SH-SY5Y (cell line): ENCODE results near the gene TMEM117.

ENCODE experiments used
- GATA2 ChIP-seq: IDR thresholded peaks from 2 replicates; pipeline ENCODE4 v1.6.1; 2011; ENCODE audit warnings: mild to moderate bottlenecking, low read depth, low read length
- GATA3 ChIP-seq: IDR thresholded peaks from 2 replicates; pipeline ENCODE4 v1.6.1; 2011; ENCODE audit warnings: low read depth, mild to moderate bottlenecking, low read length, moderate library complexity

Gene TMEM117

DNA sequence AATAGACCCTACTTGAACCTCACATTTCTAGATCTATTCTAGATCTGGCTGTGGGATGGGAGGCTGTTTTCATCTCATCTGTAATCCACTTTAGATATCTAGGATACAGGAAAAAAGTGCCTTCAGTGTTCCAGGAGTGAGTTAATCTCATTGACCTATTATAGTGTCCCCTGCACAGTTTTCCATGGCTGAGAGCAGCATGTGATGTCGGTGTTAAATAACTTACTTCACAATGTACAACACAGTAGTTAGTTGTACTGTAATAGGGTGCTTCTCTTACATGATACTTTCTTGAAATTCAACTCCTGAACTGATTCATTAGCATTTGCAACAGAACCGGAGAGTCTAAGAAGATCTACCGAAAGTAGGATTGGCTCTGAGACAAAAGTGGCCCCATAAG lies 62.6 kb downstream of the TMEM117 start:
- no peak for TF ChIP-seq GATA2
- TF ChIP-seq GATA3: no peak

DNA sequence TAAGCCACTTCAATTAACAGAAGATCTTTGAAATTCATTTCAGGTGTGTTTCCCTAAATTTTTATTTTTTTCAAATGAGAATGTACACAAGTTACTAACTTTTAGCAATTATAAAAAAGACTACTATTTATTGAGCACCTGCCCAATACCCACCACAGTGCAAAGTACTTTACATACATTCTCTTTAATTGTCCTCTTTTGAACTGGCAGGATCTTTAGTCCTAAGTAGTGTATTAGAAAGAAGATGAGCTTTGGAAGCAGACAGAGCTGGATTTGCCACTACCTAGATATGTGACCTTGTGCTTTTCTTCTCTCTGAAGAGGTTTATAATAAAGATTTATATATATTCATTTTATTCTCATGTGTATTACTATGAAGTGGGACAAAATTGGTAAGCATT lies 63.7 kb downstream of the TMEM117 start:
- no peak for TF ChIP-seq GATA3
- TF ChIP-seq GATA2: no peak

DNA sequence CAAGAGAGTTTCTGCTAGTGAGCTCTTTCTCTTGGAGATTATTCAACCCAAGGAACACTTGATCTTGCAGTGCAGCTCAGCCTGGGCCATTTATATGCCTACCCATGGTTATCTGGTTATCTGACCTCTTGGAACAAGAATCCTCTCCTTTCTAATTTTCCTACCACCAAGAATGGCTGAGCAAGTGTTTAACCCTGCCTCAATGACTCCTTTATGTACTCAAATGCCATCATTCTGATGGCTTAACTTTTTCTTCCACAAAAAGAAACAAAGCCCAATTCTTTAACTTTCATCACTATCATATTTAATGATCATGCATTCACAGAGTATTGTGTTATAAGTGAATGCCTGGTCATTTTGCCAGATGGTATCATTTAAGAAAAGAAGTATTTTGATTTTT lies 67.8 kb downstream of the TMEM117 start:
- no peak for TF ChIP-seq GATA2
- no peak for TF ChIP-seq GATA3

DNA sequence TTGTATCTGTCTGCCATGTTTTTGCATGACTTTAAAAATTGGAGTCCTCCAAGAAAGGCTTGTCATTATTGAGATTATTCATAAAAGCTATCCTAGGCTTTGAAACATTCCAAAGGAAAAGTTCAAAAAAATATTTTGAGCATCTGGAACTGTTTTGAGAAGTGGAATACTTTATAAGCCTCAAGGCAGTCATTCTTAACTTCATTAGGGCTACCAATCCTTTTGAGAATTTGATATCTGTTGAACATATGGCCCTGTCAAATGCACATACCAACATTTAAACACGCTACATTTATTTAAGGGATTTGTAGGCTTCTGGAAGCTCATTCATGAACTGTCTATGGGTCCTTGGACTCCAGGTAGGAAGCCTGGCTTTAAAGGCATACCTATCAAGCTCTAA lies 77.0 kb downstream of the TMEM117 start:
- TF ChIP-seq GATA2: no peak
- TF ChIP-seq GATA3: no peak

DNA sequence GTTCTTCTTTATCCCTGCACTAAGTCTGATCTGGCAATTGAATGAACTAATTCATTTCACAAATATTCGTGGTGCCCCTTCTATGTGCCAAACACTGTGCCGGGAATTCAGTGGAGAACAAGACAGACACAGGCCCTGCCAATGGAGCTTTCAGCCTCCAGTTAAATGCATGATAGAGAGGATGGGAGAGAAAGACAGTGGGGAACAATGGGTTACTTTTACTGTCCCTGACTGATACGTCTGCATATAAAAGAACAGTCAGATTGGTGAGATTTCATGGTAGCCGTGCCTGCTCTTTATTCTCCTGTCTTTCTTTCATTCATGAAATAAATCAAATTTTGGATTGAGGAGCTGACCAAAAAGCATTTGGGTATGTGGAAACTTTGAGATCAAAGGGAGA lies 78.5 kb downstream of the TMEM117 start:
- no peak for TF ChIP-seq GATA3
- no peak for TF ChIP-seq GATA2

DNA sequence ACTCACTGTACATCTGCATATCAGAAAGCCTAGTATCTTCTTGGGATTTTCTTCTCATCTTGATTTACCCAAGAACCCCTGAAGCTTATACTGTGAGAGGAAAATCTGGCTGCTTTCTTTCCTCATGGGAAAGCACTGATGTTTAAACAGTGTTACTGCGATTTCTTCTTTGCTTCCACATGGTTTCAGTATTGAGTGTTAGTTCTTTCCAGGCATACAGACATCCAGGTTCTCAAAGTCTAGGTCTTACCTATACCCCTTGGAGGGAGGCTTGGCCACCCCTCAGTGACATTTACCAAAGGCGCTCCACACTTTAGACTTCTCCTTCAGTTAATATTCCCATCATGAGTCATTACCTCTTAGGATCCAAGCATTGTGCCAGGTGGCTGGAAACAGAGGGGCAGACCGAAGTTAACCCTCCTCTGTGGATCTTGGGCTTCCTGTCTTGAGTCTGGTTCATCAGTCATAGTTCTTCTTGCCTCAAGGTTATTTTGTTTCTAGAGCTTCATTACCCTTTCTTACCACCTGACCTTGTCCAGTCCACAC lies 79.1 kb downstream of the TMEM117 start:
- TF ChIP-seq GATA2: no peak
- no peak for TF ChIP-seq GATA3

DNA sequence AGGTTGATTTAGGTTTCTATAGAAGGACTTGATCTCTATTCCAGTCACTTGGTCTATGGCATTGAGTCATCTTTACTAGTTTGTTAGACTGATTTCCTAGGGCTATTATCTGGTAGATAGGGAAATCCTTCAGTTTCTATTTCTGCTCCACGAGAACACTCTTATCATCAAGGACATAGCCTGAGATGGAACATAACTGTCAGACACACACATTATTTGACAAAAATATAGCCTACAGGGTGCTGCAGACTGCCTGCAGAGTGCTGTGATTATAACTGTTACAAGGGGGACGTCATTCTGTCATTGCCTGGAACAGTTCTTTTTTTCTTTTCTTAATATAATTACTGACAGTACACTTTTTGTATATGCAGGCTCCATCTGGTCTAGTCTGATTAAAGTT lies 82.0 kb downstream of the TMEM117 start:
- TF ChIP-seq GATA3 (no peak), GATA2 (no peak)

DNA sequence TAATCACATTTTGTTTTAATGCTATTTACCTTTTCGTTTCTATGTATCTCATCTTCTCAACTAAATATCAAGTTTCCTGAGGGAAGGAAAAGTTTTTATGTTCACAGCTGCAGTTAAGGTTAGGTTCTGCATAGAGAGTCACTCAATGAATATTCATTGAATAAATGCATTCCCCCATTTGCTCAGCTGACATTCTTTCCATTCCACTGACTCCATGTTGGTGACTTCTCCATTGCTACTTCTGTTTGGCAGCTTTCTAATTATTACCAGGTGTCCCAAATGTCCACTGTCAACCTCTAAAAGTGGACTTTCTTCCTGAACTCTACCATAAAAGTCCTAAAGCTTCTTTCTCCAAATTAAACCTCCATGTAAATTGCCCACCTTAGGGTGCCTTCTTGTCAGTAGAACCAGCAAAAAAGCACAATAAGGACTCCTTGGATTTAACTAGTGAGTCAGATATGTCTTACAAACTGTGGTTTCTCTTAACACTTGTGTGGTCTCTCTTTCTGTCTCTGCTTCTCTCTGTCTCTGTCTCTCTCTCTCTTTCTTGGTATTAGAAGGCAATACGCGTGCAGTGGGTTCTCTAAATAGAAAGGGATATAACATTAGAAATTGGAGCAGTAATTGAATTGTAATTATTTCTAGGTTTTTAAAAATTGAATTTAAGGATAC lies 85.9 kb downstream of the TMEM117 start:
- TF ChIP-seq GATA3 (no peak), GATA2 (no peak)

DNA sequence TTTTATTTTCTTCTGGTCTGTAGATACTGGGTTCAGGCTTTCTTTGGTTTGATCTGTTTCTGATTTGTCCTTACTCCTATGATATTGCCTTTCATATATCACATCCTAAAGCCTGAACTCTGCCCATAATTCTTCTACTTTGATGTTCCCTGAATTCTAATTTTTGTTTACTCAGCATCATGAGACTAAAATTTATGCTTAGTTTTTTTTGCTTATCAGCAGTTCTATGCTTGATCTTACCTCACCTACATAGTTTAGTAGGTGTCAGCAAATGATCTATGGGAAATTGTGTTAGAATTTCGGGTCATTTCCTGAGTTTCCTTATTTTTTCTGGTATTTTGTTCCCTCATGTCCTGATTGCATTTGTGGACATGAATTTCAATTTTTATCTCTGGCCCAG lies 94.2 kb downstream of the TMEM117 start:
- no peak for TF ChIP-seq GATA3
- TF ChIP-seq GATA2: no peak

DNA sequence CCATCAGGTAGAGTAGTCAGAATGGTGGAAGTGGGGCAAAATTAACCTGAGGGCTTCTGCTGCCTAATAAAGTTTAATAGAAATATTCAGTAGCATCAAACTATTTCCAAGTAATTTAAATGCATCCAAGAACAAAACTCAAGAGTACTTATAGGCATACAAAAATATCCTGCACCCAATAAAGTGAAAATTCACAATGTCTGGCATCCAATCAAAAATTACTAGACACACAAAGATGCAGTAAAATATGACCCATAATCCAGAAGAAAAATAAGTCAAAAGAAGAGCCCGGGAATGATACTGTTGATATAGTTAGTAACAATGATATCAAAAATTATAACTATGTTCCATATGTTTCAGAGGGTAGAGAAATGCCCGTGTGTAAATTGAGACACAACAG lies 95.3 kb downstream of the TMEM117 start:
- TF ChIP-seq GATA2 (no peak), GATA3 (no peak)

DNA sequence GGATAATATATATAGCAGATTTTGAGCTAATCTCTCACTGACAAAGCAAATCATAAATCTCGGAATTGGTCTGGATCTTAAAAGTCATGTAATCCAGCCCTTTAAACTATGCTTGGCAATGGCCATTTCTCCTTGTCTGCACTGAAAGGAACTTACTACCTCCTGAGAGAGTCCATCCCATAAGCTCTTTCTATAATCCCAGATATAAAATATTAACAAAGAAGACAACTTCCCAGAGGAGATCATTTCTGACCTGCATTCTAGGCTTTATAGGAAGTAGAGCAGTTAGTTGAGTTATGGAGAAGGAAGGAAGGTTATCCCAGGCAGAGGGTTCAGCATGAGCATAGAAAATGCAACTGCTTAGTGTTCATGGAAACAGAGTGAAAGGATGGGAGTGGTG lies 99.7 kb downstream of the TMEM117 start:
- TF ChIP-seq GATA2: no peak
- TF ChIP-seq GATA3: no peak

DNA sequence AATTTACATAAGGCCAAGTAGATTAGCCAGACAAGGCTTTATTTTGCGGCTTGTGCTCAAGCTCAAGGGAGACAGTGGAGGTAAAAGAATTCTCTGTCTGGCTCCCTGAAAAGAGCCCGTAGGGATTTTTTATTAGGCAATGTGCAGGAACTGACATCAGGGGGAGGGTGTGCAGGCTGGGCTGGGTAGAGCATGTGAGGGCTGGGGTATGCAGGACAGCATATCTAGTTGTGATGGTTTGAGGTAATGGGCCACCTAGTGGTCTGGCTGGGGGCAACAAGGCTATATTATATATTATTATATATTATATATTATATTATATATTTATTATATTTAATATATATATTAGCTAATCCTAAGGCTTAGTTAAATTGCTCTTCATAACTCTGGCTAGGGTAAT lies 102.1 kb downstream of the TMEM117 start:
- TF ChIP-seq GATA3 (no peak), GATA2 (no peak)

DNA sequence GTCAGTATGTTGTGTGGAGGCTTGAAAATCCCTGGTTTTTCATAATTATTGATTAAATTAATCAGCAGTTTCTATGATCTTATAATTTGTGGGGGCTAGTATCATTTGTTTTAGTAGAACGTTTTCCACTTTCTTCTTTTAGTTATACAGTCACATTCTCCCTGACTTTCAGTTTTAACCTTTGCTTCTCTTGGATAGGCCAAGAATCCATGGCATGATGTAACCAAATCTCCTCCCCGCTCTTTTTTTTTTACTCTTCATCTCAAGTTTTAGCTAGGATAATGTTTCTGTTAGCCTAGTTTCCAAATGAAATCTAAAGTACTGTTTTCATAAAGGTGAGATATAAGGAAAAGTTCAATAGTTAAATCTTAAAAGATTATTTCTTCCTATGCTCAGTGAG lies 106.5 kb downstream of the TMEM117 start:
- TF ChIP-seq GATA3 (no peak), GATA2 (no peak)

DNA sequence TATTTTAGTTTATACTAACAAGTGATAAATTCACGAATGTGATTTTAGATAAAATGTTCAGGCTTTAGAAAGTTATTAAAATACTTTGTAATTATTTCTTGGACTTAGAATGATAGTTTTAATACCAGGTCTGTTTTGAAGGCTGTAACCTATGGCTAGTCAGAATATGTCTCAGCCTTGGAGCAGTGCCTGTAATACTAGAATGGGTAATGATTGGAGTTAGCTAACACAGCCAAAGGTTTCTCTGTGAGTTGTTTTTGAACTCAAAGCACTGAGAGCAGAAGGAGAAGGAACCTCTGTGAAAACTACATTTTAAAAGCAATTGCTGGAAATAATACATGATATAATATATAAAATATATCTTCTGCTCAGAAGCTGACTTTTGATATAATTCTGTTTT lies 110.1 kb downstream of the TMEM117 start:
- no peak for TF ChIP-seq GATA2
- TF ChIP-seq GATA3: no peak

DNA sequence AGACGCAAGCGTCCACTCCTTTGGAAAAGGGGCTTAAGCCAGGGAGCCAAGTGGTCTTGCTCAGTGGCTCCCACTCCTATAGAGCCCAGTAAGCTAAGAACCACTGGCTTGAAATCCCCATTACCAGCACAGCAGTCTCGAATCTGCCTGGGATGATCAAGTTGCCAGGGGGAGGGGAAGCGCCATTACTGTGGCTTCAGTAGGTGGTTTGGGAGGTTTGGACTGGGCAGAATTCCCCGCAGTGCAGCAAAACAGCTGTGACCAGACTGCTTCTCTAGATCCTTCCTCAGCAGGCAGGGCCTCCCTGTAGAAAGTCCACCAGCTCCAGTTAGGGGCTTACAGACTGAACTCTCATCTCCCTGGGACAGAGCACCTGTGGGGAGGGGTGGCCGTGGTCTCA lies 115.4 kb downstream of the TMEM117 start:
- TF ChIP-seq GATA2 (no peak), GATA3 (no peak)
